ENCODE measurements around the gene NEURL3. TPM values are rescaled to one million over a fixed set of nuclear protein-coding genes. Genes with fewer than 3 reads are reported as not detected.

The NEURL3 gene
- total and polyA plus RNA-seq, 9 of the 15 experiments (the other 6 are each of a cell fraction or from before 2014, with no cell fraction given), result not detected

DNA sequence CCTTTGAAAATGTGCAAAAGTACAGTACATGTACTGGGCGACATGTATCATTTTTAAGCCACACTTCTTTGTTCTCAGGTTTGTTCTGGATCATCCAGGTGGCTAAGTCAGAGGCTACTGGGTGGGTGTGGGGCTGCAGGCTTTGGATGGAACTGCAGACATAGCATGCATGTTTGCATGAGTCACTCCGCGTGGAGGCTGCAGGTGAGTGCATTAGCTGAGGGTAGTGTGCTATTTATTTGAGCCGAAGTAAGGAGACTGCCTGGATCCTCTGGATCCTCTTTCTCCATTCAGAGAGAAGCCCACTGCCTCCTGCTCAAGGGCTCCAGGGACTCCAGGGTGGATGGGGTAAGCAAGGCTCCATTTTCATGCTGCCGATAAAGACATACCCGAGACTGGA is 9.4 kb upstream of the NEURL3 start (continued):
- TF ChIP-seq, protein P1, sequence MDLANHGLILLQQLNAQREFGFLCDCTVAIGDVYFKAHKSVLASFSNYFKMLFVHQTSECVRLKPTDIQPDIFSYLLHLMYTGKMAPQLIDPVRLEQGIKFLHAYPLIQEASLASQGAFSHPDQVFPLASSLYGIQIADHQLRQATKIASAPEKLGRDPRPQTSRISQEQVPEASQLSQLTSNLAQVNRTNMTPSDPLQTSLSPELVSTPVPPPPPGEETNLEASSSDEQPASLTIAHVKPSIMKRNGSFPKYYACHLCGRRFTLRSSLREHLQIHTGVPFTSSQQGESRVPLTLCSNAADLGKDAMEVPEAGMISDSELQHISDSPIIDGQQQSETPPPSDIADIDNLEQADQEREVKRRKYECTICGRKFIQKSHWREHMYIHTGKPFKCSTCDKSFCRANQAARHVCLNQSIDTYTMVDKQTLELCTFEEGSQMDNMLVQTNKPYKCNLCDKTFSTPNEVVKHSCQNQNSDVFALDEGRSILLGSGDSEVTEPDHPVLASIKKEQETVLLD (IDR thresholded peaks at IDR 0.05), result no peak
- no peak for TF ChIP-seq KLF16 (IDR thresholded peaks at IDR 0.05)
- no peak for TF ChIP-seq SMARCB1 (IDR thresholded peaks at IDR 0.05; ENCODE audit: insufficient read length, low read depth)

DNA sequence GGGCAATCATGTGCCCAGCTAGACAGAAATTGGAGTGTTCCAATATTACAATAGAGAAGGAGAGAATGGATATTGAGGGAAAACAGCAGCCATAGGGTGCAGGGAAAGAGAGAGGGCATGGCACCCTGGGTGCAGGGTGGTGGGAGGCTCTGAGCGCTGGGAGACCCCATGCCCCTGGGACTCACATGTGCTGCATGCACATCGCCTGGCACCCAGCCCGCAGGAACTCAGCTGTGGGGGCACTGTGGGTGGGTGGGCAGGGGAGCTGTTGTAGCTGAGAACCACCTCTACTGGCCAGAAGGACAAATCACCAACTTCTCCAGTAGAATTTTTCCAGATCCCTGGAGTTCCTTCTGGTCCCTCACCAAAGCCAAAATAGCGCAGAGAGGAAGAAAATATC is 7.2 kb upstream of the NEURL3 start:
- no peaks in the 10 kb centered on the region for H3K9me3 ChIP-seq (replicated peaks; ENCODE audit: control insufficient read depth, insufficient read depth, low read depth, low read length)
- ATAC-seq (no peak), DNase-seq (ENCODE audit: extremely low read depth in 1 of 4, low spot score in 3 of 4) (no peak), FAIRE-seq (no peak)
- intact Hi-C loops (cut with micrococcal nuclease) (no loop called here), in situ Hi-C loops (cut with MboI) (loop anchor here (5.0 to 25.0 kb wide), 3 partner anchors 105 to 725 kb away; no protein-coding TSS in a partner anchor)
- H3K36me3 ChIP-seq (ENCODE audit: control insufficient read depth, insufficient read depth, low read length), result no peaks in the 10 kb centered on the region
- TF ChIP-seq NR2C2 (CRISPR knock-in tag; IDR thresholded peaks at IDR 0.05) (no peak), NR2C2 (tag; IDR thresholded peaks at IDR 0.05) (no peak), EWSR1 (IDR thresholded peaks at IDR 0.05; ENCODE audit: borderline replicate concordance, low read depth, partially characterized antibody) (no peak), ZNF695 (CRISPR knock-in tag; IDR thresholded peaks at IDR 0.05) (no peak), MCM3 (IDR thresholded peaks at IDR 0.05) (no peak), LARP7 (IDR thresholded peaks at IDR 0.05) (no peak), MCM5 (IDR thresholded peaks at IDR 0.05; ENCODE audit: low read depth) (no peak), POU5F1 (IDR thresholded peaks at IDR 0.05; ENCODE audit: borderline replicate concordance, low read depth, low read length, partially characterized antibody) (no peak), MIER1 (IDR thresholded peaks at IDR 0.05; ENCODE audit: low read depth) (no peak)
- TF ChIP-seq, protein P2, sequence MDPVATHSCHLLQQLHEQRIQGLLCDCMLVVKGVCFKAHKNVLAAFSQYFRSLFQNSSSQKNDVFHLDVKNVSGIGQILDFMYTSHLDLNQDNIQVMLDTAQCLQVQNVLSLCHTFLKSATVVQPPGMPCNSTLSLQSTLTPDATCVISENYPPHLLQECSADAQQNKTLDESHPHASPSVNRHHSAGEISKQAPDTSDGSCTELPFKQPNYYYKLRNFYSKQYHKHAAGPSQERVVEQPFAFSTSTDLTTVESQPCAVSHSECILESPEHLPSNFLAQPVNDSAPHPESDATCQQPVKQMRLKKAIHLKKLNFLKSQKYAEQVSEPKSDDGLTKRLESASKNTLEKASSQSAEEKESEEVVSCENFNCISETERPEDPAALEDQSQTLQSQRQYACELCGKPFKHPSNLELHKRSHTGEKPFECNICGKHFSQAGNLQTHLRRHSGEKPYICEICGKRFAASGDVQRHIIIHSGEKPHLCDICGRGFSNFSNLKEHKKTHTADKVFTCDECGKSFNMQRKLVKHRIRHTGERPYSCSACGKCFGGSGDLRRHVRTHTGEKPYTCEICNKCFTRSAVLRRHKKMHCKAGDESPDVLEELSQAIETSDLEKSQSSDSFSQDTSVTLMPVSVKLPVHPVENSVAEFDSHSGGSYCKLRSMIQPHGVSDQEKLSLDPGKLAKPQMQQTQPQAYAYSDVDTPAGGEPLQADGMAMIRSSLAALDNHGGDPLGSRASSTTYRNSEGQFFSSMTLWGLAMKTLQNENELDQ (CRISPR knock-in tag; IDR thresholded peaks at IDR 0.05; ENCODE audit: borderline replicate concordance), result no peak
- ChIA-PET POLR2A (interaction anchor here (1.0 kb wide), 1 partner anchor 18 kb away, joined by 4 read pairs; no protein-coding TSS in a partner anchor), CTCF (ENCODE audit: low intra/inter-chr PET ratio) (no interaction called here)
- no peak overlapping the region for H3K27ac ChIP-seq (ENCODE audit: extremely low read depth, low read depth, low read length)
- 0% methylated on average over 4 of the region's 4 CpGs for WGBS (ENCODE audit: insufficient coverage, low coverage, missing lambda C conversion rate)
- H3K4me2 ChIP-seq (ENCODE audit: insufficient read depth, low read length), result no peak overlapping the region
- H2AFZ ChIP-seq (ENCODE audit: low read depth, low read length), result no peak overlapping the region
- peaks cover 2 to 35% of the 10 kb centered on the region in 2 experiments; a peak in 3 of 5 replicates for H3K27me3 ChIP-seq (ENCODE audit: control insufficient read depth in 2 of 2, insufficient read depth in 2 of 2, low read length in 2 of 2)
- peaks cover 7 to 24% of the 10 kb centered on the region in 2 experiments; a peak in 4 of 5 replicates for H3K4me1 ChIP-seq (replicated peaks in 1 of 2; ENCODE audit: control insufficient read depth in 2 of 2, insufficient read depth in 2 of 2, low read length in 2 of 2)
- H3K4me3 ChIP-seq, result no peak overlapping the region
- H3K9ac ChIP-seq (ENCODE audit: insufficient read depth in 1 of 2, low read depth in 2 of 2, low read length in 2 of 2), result no peak overlapping the region
- peaks cover 2% of the 10 kb centered on the region for H3K9me1 ChIP-seq (ENCODE audit: control insufficient read depth, insufficient read depth, low read length)
- BruUV-seq (replicated peaks), result no TSS peak
- peaks cover 7% of the 10 kb centered on the region for H4K20me1 ChIP-seq (replicated peaks; ENCODE audit: control insufficient read depth, insufficient read depth, low read length)
- H3K79me2 ChIP-seq (ENCODE audit: control insufficient read depth, insufficient read depth, low read length), result no peaks in the 10 kb centered on the region

Data from K562 (cell line).